Kasumi-1 (cell line): Measurements from ENCODE around the gene TUBA1B.
"Not testable (repeated sequence)": the region's sequence is repeated elsewhere in the genome, so short reads cannot be mapped to it uniquely, and the experiment has no call there.

ENCODE experiments used
- DNase-seq, 2 experiments: peaks; one replicate each; lab custom pipeline; 2025; lab: John Stamatoyannopoulos, UW

Gene TUBA1B

DNA sequence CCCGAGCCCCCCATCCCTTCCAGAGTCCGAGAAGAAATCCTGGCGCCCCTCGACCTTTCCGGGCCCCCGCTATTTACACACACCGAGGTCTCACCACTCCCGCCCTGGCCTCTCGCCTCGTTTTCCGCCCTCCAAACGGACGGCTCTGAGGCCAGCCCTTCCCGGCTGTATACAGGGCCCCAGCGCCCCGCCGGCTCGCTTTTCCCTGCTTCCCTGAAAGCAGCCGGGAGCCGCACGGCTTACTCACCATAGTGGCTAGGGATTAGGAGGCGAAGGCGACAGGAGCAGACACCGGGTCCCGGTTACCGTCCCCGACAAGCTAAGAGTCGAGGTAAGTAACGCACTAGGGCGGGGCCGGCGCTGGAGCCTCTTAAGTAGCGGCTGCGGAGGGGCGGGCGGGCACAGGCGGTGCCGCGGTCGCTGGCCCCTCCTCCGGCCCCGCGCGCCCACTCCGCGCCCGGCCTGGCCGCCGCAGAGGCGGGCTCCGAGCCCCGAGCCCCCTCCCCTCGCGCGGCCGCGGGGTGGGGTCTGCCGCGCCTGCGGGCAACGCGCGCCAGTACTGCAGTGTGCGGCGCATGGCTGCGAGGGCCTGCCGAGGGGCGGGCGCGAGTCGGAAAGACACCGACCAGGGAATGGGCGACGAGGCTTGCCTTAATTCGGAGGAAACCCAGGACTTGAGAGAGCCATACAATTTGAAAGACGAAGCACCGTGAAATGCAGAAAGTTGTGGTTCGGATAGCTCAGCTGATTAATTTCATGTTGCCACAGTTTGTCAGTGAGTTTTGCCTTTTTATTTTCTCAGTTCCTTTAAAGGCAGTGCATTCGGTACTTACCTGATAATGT lies at the start of gene TUBA1B:
Gene TUBA1B (minus strand): TSS at position 345 of the 843 bp plus-strand sequence. CDS start 95 bp downstream, at position 250.
- DNase-seq: peak; percentile 81 to 93

DNA sequence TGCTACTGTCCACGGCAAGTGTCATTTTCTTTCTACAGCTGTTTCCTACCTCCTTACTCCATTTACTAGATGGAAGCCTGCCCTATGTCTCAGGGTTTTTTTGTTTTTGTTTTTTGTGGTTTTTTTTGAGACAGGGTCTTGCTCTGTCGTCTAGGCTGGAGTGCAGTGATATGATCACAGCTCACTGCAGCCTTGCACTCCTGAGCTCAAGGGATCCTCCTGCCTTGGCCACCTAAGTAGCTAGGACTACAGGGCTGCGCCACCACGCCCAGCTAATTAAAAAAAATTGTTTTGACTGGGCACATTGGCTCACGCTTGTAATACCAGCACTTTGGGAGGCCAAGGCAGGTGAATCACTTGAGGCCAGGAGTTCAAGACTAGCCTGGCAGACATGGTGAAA lies 43.0 kb upstream of the TUBA1B start:
- DNase-seq: no peak

DNA sequence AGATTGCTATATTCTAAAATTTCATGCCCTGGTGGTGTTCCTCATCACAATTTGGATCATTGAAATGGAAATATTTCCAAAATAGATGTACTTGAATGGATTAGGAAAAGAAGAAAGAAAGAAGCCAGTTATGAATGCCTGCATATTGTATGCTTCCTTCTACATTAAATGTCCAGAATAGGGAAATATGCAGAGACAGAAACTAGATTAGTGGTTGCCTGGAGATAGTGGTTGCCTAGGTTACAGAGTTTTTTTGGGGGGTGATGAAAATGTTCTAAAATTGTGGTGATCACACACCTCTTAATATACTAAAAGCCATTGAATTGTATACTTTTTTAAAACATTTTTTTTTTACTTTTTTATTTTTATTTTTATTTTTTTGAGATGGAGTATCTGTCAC lies 39.7 kb upstream of the TUBA1B start:
- no peak for DNase-seq

DNA sequence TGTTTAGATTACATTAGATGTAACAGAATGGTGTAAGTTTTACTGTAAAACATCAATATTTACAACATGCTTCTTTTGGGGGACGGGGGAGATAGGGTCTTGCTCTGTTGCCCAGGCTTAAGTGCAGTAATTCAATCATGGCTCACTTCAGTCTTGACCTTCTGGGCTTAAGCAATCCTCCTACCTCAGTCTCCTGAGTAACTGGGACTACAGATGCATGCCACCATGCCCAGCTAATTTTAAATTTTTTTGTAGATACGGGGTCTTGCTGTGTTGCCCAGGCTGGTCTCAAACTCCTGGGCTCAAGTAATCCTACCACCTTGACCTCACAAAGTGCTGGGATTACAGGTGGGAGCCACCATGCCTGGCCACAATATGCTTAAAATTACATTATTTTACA lies 33.9 kb upstream of the TUBA1B start:
- DNase-seq: no peak

DNA sequence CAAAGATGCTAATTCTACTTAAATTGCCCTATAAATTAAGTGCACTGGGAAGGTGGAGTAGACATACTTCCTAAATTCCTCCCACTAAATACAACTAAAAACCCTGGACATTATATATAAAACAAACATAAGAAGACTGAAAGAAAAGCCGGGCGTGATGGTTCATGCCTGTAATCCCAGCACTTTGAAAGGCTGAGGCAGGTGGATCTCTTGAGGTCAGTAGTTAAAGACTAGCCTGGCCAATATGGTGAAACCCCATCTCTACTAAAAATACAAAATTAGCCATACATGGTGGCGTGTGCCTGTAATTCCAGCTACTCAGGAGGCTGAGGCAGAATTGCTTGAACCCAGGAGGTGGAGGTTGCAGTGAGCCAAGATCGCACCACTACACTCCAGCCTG lies 30.7 kb upstream of the TUBA1B start:
- not testable (repeated sequence) for DNase-seq

DNA sequence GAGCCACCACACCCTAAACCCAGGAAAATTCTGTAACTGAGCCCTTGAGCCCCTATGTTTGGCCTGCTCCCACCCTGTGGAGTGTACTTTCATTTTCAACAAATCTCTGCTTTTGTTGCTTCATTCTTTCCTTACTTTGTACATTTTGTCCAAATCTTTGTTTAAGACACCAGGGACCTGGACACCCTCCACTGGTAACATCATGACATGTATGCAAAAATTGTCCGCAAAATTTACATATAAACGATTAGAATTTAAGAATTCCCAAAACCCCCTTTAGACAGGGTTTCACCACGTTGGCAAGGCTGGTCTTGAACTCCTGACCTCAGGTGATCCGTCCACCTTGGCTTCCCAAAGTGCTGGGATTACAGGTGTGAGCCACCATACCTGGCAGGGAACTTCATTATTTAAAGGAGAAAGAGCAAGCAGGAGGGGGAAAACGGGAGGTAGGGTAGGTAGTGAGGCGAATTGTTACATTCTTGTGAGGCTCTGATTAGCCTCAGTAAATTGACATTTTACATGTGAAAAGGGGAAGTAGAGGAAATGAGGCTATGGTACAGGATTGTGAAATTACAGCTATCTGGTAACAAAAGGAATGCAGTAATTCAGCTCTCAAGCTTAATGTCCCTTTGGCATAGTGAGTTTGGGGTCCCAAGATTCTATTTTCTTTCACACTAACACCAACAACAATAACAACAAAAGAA lies 30.0 kb upstream of the TUBA1B start:
- DNase-seq: peak; percentile 79 to 80

DNA sequence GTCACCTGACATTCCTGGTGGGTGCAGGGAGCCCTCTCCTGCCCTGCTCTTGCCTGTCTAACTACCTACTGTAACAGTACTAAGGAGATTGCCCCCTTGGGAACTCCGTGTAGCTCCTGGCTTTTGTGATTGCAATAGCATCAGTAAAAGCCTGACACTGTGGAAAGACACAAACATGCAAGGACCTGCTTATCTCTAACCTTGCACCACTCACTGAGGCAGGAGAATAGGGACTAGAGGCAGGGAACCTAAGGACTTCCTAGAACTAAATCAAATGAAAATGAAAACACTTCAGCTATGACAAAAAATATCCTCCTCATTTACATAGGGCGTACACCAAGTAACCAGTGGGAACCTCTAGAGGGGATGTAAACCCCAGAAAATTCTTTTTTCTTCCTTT lies 29.2 kb upstream of the TUBA1B start:
- DNase-seq: no peak

DNA sequence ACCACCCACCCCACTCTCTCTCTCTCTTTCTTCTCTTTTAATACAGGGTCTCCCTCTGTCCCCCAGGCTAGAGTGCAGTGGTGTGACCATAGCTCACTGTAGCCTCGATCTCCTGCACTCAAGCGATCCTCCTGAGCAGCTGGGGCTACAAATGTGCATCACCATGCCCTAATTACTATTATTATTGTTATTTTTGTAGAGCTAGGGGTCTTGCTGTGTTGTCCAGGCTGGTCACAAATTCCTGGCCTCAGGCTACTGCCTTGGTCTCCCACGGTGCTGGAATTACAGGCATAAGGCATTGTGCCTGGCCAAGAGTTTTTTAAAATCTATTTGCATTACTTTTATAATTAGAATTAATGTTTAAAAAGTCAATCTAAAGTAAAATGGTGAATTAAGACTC lies 23.0 kb upstream of the TUBA1B start:
- no peak for DNase-seq

DNA sequence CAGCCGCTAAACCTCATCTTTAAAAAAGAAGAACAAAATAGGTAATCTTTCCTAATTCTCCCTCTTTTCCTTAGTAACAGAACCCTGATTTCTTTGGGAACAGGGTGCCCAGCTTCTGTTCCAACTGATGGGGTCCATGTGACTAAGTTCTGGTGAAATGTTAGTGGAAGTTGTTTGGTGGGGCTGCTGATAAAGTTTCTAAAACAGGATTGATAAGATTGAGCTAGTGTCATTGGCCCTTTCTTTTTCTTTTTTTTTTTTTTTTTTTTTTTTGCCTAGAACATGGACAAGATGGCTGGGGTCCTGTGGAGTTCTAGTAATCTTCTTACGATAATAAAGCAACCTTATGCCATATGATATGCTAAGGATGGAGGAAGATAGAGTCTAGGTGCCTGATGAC lies 16.2 kb upstream of the TUBA1B start:
- no peak for DNase-seq

DNA sequence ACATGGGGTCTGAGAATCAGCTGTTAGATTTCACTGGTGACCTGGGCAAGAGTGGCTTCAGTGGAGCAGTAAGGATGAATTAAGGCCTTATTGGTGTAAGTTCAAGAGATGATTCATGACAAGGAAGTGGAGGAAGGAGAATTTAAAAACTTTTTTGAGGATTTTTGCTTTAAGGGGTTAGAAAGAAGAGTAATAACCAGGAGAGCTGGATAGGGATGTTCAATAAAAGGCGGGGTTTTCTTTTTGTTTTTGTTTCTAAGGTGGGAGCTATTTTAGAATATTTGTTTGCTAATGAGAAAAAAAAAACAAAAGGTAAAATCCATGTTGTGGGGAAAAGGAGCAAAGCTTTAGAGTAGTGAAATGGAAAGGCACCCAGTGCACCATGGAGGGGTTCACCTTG lies 15.2 kb upstream of the TUBA1B start:
- DNase-seq: no peak

DNA sequence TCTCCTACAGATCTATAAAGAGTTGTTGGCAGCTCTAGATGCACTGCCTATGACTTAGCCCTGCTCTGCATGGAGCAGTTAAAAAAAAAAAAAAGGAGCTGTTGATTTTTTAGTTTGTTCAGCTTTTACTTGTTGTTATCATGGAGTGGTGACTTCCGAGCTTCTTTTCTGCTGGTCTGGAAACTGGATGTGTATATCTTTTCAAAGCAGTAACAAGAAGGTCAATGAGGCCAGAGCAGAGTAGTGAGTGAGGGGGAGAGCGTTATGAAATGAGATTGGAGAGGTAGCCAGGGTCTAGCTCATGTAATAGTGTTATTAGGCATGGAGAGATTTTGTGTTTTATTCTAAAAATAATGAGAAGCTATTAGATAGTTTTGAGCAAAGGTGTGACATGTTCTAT lies 13.2 kb upstream of the TUBA1B start:
- DNase-seq: no peak

DNA sequence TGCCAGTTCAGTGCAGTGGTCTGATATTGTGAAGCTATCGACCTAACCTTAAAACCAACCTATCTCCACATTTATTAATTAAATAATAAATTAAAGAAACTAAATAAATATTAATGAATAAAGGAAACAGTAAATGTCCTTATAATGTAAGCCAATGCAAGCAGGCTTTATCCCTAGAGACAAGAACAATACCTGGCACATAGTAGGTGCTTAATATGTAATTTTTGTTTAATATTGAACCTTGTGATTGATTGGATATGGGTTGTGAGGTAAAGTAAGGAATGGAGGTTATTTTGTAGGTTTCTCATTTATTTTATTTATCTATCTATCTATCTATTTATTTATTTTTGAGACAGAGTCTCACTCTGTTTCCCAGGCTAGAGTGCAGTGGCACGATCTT lies 7.8 kb upstream of the TUBA1B start:
- DNase-seq: no peak

DNA sequence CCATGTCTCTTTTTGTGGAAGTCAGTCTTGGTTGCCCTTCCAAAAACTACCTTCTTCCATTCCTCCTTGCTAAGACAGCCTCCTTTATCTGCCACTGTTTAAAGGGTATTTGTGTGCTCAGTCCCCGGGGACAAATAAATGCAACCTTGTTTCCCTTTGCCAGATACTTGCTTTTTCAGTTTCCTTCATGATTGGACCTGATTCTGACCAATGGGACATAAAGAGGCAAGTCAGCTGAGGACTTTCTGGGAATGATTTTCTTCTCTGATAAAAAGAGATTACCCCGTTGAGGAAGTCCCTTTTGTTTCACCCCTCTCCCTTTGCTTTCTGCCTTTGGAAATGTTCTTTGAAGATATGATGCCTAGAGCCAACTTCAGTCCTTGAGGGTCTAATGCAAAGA lies 7.4 kb upstream of the TUBA1B start:
- DNase-seq: no peak

DNA sequence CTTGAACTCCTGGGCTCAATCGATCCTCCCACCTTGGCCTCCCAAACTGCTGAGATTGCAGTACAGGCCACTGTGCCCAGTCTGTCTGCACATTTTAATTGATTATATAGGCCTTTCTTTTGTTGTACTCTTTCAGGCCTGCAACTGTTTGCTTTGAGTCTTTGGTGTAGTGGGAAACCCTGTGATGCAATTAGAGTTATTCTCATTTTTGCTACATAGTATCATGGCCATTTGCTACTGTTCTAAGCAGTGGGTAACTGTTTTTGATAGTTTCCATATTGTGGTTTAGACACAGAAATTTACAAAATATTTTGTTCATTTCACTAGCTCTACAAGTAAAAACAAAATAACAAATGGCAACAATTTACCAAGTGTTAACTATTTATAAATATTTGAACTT lies 6.3 kb upstream of the TUBA1B start:
- no peak for DNase-seq

DNA sequence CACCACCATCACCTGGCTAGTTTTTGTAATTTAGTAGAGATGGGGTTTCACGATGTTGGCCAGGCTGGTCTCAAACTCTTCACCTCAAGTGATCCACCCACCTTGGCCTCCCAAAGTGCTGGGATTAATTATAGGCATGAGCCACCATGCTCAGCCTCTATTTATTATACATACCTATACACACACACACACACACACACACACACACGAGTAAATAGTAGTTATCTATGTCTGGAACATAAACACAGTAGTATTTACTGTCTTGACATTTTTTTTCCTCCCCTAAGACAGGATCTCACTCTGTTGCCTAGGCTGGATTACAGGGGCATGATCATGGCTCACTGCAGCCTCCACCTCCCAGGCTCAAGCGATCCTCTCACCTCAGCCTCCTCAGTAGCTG lies 5.8 kb upstream of the TUBA1B start:
- DNase-seq: not testable (repeated sequence)

DNA sequence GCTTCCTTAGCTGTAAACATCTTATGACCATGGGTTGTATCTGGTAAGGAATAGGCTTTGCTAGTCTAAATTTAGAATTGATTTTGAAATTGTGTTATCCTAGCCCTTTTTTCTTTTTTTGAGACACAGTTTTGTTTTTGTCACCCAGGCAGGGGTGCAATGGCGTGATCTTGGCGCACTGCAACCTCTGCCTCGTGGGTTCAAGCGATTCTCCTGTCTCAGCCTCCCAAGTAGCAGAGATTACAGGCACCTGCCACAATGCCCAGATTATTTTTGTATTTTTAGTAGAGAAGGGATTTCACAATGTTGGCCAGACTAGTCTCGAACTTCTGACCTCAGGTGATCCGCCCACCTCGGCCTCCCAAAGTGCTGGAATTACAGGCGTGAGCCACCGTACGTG lies 2.4 kb upstream of the TUBA1B start:
- no peak for DNase-seq

DNA sequence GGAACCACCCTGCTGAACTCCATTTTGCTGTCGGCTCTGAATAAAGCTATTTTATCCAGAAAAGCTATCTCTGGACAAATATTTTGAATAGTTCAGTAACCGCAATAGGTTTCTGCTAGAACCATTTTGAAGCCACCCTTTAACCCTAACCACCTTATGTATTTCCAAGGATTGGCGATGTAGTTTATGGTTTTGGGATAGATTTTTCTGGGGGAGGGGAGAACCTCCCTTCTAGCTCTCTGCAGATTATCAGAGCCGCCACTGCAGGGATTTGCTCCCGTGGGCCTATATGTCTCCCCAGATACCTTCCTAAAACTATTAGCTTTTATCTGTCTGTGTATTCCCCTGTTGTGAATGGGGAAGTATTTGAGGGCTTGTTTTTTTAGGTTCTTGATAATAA lies 1.8 kb upstream of the TUBA1B start:
- DNase-seq: no peak

DNA sequence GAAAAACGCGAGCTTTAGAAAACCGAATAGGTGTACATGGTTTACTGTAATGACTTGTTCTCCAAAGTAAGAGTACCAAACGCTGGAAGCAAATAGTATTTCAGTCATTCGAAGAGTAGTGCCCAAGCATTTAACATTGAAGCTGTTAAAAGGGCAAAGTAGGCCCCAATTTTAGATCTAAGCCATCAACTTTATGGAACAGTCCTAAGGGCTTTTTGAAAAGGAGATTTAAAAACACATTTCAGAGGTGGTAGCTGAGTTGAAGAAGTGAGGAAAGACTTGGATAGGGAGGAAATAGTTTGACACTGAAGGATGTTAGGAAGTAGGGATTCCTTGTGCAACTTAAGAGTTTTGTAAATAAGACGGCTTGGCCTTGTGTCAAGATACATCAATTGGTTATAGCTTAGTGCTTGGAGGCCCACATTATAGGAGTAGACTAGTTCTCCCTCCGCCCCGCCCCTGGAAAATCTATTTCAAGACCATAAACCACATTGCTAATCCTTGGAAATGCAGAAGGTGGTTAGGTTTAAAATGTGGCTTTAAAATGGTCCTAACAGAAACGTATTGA lies 783 bp upstream of the TUBA1B start:
- DNase-seq: peak; percentile 48 to 60

DNA sequence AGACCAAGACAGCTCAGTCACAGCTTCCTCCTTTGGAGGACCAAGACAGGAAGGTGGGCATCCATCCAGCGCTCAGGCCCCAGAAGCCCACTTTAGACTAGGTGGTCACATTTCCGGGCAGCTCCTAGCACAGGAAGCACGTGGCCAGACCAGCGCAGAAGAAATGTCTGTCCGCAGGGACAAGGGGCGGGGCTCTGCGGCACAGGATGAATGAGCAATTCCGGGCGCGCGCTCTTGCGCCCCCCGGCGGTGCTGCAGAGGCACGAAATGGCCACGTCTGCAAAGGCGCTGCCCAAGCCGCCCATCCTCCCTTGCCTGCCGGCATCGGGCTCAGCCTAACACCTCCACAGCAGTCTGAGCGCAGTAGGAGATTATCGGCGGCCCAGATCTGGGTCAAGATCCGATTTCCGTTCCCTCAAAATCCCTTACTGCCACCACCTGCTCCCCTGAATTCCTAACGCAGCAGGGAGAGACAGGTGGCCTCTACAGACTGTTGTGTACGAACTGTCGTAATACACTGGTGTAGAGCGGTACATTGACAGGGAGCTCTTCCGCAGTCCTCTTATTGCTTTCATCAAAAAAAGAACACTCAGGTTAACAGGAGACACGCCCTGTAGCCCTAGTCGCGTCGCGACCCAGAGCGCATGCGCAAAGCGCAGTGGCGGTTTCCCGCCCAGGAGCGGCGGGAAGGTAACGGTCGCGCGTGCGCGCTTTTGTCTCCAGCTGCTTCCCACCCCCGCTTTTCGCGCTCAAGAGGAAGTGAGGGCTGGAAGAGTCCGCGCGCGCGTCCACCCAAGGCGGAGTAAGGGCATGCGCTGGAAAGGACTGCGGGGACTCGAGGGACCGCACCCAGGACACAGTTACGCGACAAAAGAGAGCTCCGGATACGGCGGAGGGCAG lies 794 bp downstream of the TUBA1B start:
- DNase-seq: peak; percentile 83

DNA sequence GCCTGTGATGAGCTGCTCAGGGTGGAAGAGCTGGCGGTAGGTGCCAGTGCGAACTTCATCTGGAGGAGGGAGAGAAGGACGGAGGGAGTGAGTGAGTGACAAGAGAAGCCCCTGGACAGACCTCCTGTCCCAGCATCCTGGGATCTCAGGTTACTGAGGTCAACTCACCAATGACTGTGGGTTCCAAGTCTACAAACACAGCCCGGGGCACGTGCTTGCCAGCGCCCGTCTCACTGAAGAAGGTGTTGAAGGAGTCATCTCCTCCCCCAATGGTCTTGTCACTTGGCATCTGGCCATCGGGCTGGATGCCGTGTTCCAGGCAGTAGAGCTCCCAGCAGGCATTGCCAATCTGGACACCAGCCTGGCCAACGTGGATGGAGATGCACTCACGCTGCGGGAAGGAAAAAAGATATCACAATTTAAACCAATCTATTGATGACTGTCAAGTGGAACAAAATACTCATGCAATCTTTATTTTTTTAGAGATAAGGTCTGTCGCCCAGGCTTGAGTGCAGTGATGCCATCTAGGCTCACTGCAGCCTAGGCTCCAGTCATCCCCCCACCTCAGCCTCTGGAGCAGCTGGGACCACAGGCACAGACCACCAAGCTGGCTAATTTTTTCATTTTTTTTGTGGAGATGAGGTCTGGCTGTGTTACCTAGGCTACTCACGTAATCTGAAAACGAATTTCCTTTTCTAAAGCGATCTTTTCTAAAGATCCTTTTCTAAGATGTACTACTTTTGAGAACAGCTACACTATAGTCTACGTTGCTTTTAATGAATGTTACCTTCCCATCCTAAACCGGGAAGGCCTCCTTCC lies 1.7 kb downstream of the TUBA1B start:
- DNase-seq: no peak

DNA sequence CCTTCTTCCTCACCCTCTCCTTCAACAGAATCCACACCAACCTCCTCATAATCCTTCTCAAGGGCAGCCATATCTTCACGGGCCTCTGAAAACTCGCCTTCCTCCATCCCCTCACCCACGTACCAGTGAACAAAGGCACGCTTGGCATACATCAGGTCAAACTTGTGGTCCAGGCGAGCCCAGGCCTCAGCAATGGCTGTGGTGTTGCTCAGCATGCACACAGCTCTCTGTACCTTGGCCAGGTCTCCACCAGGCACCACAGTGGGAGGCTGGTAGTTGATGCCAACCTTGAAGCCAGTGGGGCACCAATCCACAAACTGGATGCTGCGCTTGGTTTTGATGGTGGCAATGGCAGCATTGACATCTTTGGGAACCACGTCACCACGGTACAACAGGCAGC lies 3.2 kb downstream of the TUBA1B start:
- not testable (repeated sequence) for DNase-seq
